Measurements from ENCODE around the gene NTSR1.

NTSR1 gene

GRCh38 chr20:62695448-62696414 lies 12.9 kb upstream of the NTSR1 start:
- no peak for DNase-seq

GRCh38 chr20:62696434-62696957 lies 12.1 kb upstream of the NTSR1 start:
- DNase-seq, result no peak

DNA sequence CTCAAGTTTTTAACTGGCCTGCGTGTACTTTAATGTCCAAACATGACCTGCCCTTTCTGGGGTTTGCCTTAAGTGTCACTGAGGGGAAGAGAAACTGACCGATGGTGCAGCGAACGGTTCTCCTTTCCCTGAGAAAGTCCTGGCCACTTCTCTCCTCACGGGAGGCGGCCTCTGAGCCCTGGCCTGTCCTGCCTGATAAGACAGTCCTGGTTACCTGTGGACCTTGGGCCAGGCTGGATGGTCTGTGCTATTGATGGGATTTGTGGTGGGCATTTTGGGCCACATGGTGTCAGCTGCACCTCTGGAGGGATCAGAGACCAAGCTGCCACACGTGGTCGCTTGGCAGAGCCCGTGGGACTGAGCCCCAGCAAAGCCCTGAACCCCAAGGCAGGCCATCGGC lies 11.6 kb upstream of the NTSR1 start:
- DNase-seq, result no peak

- DNase-seq, result no peak
Observed at GRCh38 chr20:62697468-62697912, 11.1 kb upstream of the NTSR1 start.

GRCh38 chr20:62698231-62698630 lies 10.4 kb upstream of the NTSR1 start:
- DNase-seq, result no peak

DNA sequence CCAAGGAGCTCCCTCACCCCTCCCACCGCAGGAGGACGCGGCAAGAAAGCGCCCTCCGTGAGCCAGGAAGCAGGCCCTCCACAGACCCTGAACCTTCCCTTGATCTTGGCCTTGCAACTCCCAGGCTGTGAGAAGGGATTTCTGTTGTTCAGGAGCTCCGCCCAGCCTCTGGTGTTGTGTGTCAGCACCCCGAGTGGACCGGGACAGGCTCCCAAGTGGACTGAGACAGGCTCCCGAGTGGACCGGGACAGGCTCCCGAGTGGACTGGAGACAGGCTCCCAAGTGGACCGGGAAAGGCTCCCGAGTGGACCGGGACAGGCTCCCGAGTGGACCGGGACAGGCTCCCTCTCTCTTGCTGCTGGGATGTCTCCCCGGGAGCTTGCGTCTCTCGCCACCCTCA lies 9.3 kb upstream of the NTSR1 start:
- DNase-seq, result no peak

DNA sequence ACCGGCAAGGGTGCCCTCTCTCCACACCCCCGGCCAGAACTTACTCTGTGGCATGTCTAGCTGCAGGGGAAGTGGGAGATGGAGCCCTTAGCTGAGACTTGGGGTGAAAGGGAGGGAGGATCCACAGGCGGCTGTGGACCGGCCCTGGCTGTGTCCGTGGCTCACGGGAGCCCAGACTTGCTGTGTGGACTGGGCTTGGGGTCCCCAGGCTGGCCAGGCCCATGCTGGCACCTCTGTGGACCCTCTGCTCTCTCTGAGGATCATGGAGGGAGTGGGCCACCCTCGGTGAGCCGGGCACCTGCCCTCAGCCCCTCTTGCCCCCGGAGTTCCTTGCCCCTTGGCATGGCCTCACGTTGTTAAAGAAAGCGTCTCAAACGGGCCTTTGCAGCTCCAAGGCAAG lies 8.9 kb upstream of the NTSR1 start:
- no peak for DNase-seq

GRCh38 chr20:62700261-62700930 lies 8.2 kb upstream of the NTSR1 start:
- no peak for DNase-seq

DNA sequence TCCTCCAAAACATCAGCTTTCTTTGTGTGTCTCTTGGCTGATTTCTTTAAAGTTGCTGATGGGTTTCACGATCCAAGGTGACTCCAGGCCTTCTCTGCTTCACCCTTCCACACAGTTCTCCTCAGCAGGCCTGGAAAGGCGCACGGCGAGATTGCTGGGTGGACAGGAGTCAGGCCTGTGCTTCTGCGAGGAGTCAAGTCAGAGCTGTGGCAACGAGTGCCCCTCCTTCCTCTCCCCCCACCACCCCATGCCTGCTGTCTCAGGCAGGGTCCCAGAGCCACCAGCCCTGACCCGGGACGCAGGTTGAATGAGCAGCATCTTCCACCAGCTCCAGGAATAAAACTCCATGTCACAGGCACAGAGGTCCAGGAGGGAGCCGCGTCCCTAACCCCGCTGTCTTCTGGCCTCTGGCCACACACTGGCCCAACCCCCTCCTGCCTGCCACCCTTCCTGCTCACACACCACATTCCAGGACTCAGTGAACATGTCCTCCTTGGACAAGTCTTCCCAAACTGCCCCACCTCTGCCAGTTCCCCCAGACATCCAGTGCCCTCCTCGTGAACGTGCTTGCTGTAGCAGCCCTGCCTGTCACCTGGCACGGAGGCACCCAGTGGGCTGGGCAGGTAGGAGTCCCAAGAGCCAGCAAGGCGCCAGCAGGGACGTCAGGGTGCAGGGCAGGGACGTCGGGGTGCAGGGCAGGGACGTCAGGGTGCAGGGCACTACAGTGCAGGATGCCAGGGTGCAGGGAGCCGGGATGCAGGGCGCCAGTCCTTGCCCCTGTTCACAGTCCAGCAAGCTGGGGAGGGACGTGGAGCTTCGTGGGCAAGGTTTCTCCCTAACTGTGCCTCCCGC lies 7.2 kb upstream of the NTSR1 start:
- DNase-seq, result no peak

GRCh38 chr20:62702013-62702300 lies 6.7 kb upstream of the NTSR1 start:
- DNase-seq, result no peak

GRCh38 chr20:62702895-62703852 lies 5.5 kb upstream of the NTSR1 start:
- DNase-seq, result no peak

- no peak for DNase-seq
Observed at GRCh38 chr20:62703853-62704228, 4.8 kb upstream of the NTSR1 start.

DNA sequence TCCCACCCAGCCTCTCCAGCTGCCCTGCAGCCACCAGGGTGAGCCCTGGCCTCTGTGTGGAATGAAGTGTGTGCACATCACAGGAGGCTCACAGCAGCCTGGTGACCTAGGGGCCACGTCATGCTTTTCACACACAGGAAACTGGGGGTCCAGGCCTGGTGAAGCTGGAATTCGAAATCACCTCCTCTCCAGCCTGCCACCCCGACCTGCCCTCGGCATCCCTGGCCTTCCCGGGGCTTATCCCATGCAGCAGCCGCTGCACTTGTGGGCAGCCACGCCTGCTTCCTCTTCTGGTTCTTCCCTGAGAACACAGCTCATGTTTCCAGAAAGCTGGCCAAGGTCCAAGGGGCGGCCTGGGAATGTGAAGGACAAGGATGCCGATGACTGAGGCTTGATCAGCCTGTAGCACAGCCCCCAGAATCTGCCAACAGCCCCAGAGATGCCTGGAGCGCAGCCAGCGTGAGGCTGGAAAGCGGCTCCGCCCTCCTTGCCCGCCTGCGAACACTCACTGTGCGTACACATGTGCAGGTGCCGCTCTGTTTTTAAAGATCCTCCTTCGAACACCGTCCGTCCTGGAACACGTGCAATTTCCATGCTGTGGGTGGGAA lies 4.2 kb upstream of the NTSR1 start:
- peak; percentile 77 for DNase-seq

DNA sequence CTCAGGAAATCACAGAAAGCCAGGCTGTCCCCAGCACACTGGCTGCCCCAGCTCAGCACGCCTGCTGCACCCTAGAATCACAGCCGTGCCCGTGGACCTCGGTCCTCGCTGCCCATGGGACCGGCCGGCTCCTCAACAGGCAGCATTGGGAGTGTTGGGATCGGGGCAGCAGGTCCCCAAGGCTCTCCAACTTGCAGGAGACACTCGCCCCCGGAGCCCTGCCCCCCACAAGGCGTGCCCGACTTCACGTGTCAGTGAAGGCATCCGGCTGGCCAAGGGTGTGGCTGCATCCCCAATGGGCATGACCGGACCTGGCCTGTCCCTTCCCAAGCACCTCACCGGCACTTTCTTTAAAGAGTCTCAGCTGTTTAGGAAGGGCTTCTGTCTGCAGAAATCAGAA lies 3.0 kb upstream of the NTSR1 start:
- DNase-seq, result no peak

DNA sequence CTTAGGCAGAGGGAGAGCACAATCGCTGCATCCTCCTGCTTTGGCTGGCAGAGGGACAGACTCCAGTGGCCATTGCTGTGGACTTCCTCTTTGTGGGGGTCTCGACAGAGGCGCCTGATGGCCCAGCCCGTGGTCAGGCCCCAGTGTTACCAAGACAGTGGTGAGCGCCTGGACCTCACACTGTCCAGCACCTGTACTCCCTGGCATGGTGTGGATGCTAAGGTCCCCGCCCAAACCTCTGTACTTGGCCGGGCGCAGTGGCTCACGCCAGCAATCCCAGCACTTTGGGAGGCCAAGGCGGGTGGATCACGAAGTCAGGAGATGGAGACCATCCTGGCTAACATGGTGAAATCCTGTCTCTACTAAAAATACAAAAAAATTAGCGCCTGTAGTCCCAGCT lies 2.3 kb upstream of the NTSR1 start:
- no peak for DNase-seq

DNA sequence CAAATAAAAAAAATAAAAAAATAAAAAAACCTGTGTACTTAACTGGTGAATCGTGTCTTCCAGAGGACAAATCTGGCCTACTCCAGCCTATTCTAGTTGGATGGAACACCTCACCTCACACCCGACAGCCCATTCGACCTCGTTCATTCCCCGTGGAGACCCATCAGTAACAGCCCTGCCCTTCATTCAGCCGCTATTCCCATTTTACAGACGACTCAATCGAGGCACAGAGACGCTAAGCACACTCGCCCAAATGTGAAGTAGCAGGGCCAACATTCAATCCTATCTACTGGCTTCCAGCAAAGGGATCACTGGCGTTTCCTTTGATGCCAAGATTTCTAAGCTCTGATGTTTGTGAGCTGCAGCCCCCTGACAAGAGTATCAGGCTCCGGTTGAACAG lies 1.8 kb upstream of the NTSR1 start:
- no peak for DNase-seq

DNA sequence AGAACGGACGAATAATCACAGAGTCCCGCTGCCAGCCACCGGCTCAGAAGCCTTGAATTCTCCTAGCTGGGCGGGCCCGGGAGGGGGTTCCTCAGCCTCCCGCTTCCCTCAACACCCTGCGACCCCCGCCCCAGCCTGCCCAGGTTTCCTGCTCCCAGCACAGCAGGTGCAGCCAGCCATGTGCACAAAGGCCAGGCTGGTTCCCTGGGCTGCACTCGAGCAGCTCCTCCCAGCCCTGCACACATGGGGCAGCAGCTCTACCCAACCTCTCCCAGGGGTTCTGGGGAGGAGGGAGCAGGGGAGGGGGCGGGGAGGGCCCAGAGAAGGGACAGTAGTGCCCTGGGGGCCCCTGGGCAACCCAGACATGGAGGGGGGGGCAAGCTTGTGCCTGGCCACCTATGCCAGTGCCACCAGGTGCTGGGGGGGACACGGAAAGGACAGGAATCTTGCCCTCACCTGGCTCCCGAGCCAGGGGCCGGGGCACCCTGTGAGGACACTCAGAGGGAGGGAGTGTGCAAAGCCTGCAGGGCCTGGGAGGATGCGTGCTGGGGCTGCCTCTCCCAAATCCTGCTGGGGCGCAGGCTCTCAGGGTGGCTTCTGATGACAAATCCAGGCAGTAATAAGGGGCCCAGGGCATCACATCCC lies 1.2 kb upstream of the NTSR1 start:
- DNase-seq, result no peak

DNA sequence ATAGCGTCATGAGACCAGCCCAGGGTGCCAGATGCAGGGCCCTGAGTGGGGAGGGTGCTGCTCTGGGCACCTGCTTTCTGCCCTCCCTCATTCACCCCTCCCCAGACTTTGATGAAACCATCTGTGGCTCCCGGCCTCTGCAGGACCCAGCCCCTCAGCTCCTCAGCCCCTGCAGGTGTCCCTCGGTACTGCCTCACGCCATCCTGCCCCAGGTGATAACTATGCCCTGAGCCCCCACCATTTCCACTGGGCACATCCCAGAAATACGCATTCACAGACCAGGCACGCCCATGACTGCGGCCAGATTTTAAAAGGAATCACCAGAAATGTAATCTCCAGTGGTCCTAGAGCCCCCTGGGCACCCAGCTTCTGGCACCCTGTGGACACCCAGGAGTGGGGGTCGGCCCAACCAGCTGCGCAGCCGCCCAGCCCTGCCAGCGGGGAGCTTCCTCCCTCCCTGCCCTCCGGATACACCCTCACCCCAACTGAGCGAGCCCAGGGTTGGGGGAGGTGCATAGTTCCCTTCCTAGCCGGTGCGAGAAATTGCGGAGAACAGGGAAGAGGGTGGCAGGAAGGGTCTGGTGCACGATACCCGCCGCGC lies 615 bp upstream of the NTSR1 start:
- DNase-seq, result no peak

- DNase-seq, result no peak
Observed at GRCh38 chr20:62709537-62709905, 885 bp downstream of the NTSR1 start.

- no peak for DNase-seq
Observed at GRCh38 chr20:62710221-62710885, 1.7 kb downstream of the NTSR1 start.

Data from NCI-H748 treated with DMSO at 0.1 percent for 48 hours (cell line).